GM18907 (cell line): ENCODE data around the gene TCOF1.
"Not testable (repeated sequence)": the region's sequence is repeated elsewhere in the genome, so short reads cannot be mapped to it uniquely, and the experiment has no call there.

Source experiments
- ATAC-seq: cut with Tn5 transposase; IDR thresholded peaks from one replicate; pipeline ENCODE4 v1.9.1; 2021; ENCODE audit warnings: mild to moderate bottlenecking, moderate library complexity; ENCODE audit not compliant: unreplicated experiment

Gene TCOF1

DNA sequence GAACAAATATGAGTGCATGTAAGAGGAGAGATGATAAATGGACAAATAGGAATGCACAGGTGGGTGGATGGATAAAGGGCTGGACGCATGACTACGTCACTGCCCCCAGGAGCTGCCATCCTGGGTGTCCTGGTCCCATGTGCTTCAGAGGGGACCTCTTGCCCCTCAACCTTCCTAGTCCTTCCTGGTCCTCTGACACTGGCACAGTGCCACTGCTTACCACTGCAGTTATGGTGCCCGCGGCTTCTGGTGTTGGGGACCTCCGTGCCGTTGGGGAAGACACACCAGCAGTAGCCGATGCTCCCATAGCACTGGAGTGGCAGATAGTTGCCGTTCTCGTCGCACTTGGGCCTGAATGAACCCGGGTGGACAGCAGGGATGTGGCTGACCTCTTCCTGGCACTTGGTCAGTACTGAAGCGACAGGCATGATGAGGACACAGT lies 45.4 kb downstream of the TCOF1 start:
- no peak for ATAC-seq

GRCh38 chr5:150404121-150404520 lies 46.6 kb downstream of the TCOF1 start:
- no peak for ATAC-seq

- no peak for ATAC-seq
Observed at GRCh38 chr5:150404535-150404934, 47.0 kb downstream of the TCOF1 start.

- no peak for ATAC-seq
Observed at GRCh38 chr5:150404941-150405816, 47.7 kb downstream of the TCOF1 start.

GRCh38 chr5:150406103-150406722 lies 48.7 kb downstream of the TCOF1 start:
- ATAC-seq: no peak

- ATAC-seq: no peak
Observed at GRCh38 chr5:150406723-150407095, 49.2 kb downstream of the TCOF1 start.

DNA sequence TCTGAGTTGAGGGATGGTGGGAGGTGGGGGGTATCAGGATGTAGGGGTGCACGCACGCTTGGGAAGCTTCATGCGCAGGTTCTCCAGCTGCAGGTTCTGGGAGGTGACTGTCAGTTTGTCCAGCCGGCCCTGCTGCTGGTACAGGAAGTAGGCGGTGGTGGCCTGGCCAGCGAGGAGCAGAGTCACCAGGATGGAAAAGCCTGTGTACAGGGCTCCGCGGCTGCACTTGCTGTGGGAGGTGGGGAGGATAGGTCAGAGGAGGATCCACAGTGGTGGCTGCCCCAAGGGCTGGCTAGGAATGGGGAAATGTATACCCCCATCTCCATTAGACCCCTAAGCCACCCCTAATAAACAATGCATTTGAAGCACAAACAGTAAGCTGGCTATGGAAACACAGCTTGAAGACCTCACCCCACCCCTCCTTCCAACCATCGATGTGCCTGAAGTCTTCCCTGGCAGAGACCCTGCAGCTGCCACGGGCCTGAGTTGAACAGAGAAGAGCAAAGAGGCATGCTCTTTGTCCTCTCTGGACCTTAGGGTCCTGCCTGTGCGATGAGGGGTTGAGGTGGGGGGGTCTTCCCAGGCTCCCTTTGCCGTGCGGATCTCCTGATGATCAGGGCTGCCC lies 49.7 kb downstream of the TCOF1 start:
- ATAC-seq: no peak

GRCh38 chr5:150408231-150408943 lies 50.9 kb downstream of the TCOF1 start:
- ATAC-seq: no peak

GRCh38 chr5:150409638-150410523 lies 52.4 kb downstream of the TCOF1 start:
- peak; percentile 36 for ATAC-seq

DNA sequence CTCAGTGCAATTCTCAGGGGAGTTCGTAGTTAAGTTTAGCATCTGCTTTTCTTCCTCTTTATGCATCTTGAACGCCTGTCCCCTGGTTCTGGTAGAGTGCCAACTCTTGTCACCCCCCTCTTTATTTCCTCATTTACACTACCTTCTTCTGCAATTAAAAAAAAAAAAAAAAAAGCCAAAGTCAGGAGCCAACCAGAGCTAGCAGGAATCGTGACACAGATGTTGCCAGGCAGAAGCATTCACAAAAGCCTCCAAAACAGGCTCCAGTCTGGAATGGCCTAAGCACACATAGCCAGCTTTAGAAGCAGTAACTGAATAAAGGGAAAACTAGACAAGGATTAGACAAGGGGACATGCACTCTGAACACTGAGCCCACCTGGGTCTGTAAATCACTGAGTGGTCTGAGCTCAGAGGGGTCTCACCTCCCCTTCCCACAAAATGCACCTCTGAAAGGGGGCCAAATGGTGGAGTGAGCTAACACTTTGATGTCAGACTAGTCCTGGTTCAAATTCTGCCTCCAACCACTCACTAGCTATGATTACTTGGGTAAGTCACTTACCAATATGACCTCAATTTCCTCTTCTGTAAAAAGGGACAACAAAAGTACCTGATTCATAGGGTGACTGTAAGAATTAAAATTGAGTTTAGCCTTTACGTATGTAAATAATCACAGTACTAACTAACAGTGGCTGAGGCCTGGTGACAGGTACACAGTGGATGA lies 53.2 kb downstream of the TCOF1 start:
- no peak for ATAC-seq

DNA sequence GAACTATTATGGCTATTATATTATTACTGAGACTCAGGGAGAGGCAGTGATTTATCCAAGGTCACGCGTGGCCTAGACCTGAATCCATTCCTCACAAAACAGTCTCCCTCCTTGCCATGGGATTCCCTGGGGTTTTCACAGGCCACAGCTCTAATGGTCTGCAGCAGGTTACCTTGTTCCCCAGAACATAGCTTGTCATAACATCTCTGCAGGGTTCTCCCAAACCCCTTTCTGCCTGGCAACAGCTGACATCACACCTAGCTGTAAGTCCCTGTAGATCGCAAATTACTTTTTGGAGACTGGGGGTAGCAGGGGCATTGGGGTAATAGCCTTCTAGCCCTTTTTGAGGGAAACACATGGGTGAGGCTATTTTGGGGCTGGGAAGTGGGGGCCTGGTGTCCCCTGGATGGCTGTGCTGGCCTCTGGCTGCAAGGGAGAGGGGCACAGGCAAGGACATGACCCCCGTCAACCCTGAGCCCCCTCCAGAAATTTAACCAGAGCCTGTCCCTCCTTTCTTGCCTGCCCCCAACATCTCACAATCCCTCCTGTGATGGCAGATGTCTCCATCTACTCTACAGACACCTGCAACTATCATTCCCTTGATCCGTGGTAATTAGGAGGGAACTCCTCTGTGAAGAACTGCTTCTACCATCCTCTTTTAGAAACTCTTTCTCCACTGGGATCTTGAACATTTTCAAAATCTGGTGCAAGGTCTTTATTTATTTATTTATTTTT lies 53.9 kb downstream of the TCOF1 start:
- peak; percentile 16 for ATAC-seq

DNA sequence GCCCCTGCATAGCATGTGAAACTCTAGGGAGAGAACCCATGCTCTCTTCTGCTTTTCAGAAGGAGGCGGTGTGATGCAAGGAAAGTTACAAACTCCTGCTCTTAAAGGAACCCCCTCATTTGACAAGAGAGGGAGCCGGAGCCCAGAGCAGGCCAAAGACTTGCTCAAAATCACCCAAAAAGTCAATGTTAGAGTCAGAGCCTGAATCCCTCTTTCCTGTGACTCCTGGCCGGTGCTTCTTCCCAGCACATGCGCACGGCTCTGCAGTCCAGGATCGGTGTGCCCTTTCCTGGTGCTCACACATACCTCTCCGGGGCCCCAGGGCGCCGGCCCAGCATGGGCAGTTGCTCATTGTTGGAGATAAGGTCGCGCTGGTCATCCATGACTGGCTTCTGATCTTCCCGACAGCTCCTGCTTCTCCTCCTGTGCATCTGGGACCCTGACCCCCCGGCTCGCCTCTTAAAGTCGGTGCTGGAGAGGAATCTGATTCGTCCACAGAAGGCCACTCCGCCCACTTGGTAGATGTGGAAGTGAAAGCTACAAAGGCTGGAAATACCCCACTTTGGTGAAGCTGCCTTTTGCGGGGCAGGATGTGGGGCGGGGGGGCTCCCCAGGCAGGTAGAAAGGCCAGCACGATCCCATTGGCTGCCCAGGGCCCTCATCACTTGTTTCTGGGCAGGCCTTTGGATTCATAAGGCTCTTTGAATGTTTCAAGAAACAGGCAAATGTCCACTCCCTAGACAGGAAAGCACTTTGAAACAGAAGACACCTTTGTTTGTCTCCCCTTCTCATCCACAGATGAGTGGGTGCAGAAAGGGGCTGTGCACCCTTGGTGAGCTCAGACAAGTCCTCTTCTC lies 55.0 kb downstream of the TCOF1 start, which contains the start of gene CD74:
Gene CD74 (minus strand): TSS at position 592 of the 857 bp plus-strand sequence. CDS start 161 bp downstream, at position 431.
- peak; percentile 85 for ATAC-seq

- no peak for ATAC-seq
Observed at GRCh38 chr5:150413176-150413901, 55.8 kb downstream of the TCOF1 start.

GRCh38 chr5:150413902-150414790 lies 56.6 kb downstream of the TCOF1 start:
- ATAC-seq: not testable (repeated sequence)

DNA sequence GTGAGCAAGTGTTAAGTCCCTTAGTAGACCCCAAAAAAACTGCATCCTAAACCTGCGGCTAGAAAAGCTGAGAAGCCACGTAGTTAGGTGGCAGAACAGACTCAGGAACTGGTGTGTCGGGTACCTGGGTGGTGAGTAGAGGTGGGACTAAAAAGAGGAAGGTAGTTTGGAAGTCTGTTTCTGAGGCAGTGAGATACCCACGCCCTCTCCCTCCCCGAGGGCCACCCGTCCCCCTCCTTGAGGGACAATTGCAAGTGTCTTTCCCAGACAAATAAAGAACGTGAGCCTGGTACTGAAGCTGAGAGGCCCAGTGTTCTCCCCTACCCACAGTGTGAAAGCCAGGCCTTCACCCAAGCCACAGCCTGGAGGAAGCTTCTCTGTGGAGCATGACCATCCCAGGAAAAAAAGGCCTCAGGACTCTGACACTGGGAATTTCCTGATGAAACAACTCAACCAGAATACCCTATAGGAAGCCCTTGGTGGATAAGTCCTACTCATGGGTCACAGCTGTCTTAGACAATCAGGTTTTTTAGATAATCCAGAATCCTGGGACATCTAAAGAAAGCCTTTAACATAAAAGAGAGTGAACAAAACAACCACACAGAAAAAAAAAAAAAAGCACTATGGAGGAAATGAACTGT lies 62.3 kb downstream of the TCOF1 start:
- ATAC-seq: peak; percentile 56

- no peak for ATAC-seq
Observed at GRCh38 chr5:150422075-150422474, 64.6 kb downstream of the TCOF1 start.
